ENCODE data around the gene CNTNAP4. TPM values are rescaled to one million over a fixed set of nuclear protein-coding genes. Genes with fewer than 3 reads are reported as not detected.

CNTNAP4 gene
- total RNA-seq, 1 donor from 2014 or later, result not detected

GRCh38 chr16:76297941-76298340 is 20.7 kb downstream of the CNTNAP4 start:
- intact Hi-C loops (cut with DNase I), result no loop called here
- no peak for DNase-seq (ENCODE audit: low spot score)

GRCh38 chr16:76303637-76304314 is 26.6 kb downstream of the CNTNAP4 start:
- no peak for DNase-seq (ENCODE audit: low spot score)
- intact Hi-C loops (cut with DNase I), result no loop called here

DNA sequence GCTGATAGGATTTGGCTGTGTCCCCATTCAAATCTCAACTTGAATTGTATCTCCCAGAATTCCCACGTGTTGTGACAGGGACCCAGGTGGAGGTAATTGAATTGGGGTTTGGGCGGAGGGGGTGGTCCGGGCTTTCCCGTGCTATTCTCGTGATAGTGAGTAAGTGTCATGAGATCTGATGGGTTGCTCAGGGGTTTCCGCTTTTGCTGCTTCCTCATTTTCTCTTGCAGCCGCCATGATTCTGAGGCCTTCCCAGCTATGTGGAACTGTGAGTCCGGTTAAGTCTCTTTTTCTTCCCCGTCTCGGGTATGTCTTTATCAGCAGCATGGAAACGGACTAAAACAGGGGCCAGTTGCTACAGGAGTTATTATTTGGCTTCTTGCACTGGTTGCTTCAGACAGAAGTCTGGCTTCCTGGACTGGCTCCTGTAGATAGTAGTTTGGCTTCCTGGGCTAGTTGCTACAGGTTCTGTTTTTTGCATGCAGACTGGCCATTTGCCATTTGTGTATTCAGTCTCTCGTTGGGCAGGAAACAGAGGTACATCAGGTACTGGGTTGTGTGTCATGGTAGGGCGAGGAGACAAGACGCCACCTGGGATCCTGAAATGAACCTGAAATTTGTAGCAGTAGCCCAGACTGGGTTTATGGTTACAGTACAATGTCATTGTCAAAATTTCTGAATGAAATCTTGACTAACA is 32.6 kb downstream of the CNTNAP4 start:
- intact Hi-C loops (cut with DNase I), result no loop called here
- no peak for DNase-seq (ENCODE audit: low spot score)

DNA sequence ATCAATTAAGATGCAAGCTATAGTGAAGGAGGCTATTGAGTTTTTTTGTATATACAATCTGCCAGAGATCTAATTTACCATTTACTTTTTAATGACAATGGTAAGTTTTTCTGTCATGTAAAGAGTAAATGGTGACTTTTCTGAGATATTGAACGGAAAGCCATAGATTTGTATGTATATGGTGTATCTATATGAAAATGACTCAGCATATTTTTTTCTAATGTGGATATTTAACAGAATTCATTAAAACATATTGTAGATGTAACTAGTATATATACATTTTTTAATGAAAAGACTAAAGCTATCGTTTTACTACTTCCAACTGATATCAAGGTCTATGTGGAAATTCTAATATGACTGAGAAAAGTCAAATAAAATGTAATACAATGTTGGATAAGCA is 34.1 kb downstream of the CNTNAP4 start:
- intact Hi-C loops (cut with DNase I), result no loop called here
- no peak for DNase-seq (ENCODE audit: low spot score)

- intact Hi-C loops (cut with DNase I), result no loop called here
- no peak for DNase-seq (ENCODE audit: low spot score)
These were observed 41.4 kb downstream of the CNTNAP4 start for GRCh38 chr16:76318565-76318964.

GRCh38 chr16:76329106-76329505 is 51.9 kb downstream of the CNTNAP4 start:
- DNase-seq (ENCODE audit: low spot score), result no peak
- intact Hi-C loops (cut with DNase I), result no loop called here

DNA sequence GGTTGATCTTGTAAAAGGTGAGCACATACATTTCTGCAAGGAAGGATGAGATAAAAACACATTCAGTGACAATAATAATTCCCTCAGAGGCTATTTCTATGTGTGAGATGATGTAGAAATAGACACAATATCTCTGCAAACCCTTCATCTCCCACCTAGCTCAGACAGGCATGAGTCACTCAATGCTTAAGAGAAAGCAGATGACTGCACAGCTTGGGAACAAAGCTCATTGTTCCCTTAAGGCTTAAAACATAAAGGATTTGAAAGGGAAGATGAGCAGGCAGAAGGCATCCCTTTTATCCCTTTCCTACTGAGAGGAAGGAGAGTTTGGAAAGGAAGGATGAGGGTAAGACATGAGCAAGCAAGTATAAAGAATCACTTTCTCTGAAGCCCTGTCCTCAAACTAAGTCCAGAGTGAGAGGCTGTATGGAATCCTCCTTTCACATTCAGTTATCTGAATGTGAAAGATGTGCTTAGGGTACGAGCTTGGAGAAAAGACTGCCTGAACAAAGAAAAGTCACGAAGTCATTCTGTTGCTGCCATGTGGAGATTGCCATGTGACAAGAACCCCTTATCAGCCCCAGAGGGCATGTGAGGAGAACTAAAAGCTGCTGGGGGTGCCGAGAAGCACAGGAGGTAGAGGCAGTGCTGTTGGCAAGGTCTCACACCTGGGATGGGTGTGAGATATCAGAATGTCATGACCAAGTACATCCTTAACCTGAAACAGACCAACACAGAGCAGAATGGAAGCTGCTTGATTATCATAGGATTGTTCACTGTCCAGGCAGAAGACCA is 58.2 kb downstream of the CNTNAP4 start:
- intact Hi-C loops (cut with DNase I), result no loop called here
- no peak for DNase-seq (ENCODE audit: low spot score)

GRCh38 chr16:76336112-76336511 is 58.9 kb downstream of the CNTNAP4 start:
- DNase-seq (ENCODE audit: low spot score), result no peak
- intact Hi-C loops (cut with DNase I), result no loop called here

GRCh38 chr16:76338472-76338871 is 61.3 kb downstream of the CNTNAP4 start:
- intact Hi-C loops (cut with DNase I), result no loop called here
- DNase-seq (ENCODE audit: low spot score), result no peak

- intact Hi-C loops (cut with DNase I), result no loop called here
- DNase-seq (ENCODE audit: low spot score), result no peak
These were observed 66.6 kb downstream of the CNTNAP4 start for GRCh38 chr16:76343769-76344168.

DNA sequence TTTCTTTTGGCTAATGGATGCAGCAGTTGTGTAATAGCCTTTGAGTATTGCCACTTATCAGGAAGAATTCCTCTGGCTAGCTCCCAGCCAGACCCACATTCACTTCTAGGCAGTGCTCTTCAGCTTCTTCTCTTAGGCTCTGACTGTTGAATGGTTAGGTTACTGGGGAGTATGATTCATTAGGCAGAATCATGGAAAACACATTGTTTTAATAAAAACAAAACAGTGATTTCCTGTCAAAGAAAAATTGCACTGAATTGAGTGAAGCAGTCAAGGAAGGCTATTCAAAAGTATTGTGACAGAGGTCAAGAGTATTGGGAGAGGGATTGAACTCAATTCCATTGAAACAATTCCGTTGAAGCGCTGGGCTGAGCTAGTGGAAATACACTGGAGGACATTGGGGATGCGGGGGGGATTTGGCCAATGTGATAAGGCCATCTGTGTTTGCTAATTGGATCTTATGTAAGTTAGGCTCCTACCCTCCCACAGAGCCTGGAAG is 68.0 kb downstream of the CNTNAP4 start:
- DNase-seq (ENCODE audit: low spot score), result no peak
- intact Hi-C loops (cut with DNase I), result no loop called here

DNA sequence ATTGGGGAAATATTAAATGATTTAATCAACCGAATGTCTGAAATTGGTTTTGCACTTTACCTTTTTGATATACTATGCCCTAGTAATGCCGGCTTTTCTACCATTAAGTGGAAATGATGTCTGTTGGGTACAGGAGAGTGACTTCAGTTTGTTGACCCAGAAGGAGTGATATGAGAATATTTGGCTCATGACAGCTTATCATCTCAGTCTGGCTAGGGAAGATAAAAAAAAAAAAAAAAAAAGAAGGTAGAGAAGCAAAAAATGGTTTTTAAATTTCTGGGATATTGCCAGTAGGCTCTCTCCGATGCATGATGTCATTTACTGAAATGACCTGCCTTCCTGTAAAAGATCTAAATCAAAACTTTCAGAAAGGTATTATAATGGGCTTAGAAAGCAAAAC is 69.0 kb downstream of the CNTNAP4 start:
- no peak for DNase-seq (ENCODE audit: low spot score)
- intact Hi-C loops (cut with DNase I), result no loop called here

DNA sequence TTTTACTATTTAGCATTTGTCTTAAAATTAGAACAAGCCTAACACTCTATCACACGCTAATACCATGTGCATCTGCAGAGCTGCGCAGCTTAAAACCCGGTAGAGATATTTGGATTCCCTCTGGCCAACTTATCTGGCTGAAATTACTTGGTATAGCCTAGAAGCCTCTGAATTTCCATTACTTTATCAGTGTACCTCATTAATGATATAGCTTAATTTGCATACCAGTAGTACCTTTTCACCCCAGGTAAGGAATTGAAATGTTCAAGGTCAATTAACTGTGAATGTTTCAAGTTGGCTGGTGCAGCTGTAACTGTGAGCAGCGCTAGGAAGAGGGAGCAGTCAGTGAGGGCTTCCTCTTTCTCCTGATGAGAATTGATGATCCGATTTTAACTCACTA is 74.2 kb downstream of the CNTNAP4 start:
- no peak for DNase-seq (ENCODE audit: low spot score)
- intact Hi-C loops (cut with DNase I), result no loop called here

GRCh38 chr16:76360404-76360803 is 83.2 kb downstream of the CNTNAP4 start:
- intact Hi-C loops (cut with DNase I), result no loop called here
- no peak for DNase-seq (ENCODE audit: low spot score)

- intact Hi-C loops (cut with DNase I), result no loop called here
- no peak for DNase-seq (ENCODE audit: low spot score)
These were observed 93.1 kb downstream of the CNTNAP4 start for GRCh38 chr16:76370344-76370743.

GRCh38 chr16:76371441-76371840 is 94.2 kb downstream of the CNTNAP4 start:
- intact Hi-C loops (cut with DNase I), result no loop called here
- no peak for DNase-seq (ENCODE audit: low spot score)

DNA sequence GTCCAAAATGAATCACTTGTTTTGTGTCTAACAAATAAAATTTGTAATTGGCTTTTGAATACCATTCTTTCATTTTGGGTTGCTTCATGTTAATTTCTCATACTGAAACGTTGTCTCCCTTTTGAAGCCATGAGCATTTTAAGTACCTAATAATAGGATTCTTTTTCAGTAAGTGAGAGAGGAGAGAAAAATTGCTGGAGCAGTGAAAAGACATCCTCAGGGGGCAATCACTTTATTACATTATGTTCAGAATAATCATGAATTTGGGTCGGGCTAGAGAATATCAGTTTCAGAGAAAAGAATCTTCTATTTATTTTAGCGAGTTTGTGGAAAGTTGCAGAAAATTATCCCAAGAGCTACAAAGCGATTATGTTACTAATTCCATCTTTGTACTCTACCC is 96.8 kb downstream of the CNTNAP4 start:
- intact Hi-C loops (cut with DNase I), result no loop called here
- no peak for DNase-seq (ENCODE audit: low spot score)

DNA sequence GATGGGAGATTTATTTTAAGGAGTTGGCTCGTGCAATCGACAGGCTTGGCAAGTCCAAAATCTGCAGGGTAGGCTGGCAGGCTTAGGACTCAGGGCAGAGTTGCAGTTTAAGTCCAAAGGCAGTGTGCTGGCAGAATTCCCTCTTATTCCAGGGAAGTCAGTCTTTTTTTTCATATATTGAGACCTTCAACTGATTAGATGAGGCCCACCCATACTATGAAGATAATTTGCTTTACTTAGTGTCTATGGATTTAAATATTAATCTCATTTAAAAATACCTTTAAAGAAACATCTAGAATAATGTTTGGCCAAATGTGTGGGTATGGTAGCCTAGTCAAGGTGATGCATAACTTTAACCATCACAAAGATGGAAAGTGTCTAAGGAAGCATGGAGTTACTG is 99.8 kb downstream of the CNTNAP4 start:
- intact Hi-C loops (cut with DNase I), result no loop called here

GRCh38 chr16:76378020-76378419 is 100.8 kb downstream of the CNTNAP4 start:
- intact Hi-C loops (cut with DNase I), result no loop called here

More for the DNA sequence above, 99.8 kb downstream of the CNTNAP4 start:
- DNase-seq (ENCODE audit: low spot score), result no peak

GRCh38 chr16:76381096-76381495 is 103.9 kb downstream of the CNTNAP4 start:
- no peak for DNase-seq (ENCODE audit: low spot score)
- intact Hi-C loops (cut with DNase I), result no loop called here

More at GRCh38 chr16:76378020-76378419, 100.8 kb downstream of the CNTNAP4 start:
- no peak for DNase-seq (ENCODE audit: low spot score)
